Psoas muscle (tissue), 8 donors: ENCODE results near the gene RBMS2. TPM values are rescaled to one million over a fixed set of nuclear protein-coding genes. Genes with fewer than 3 reads are reported as not detected.

Experiments
- ATAC-seq, 4 donors: fragments of 200-7000 bp; cut with Tn5 transposase; one replicate each; pipeline ENCODE4 v1.9.1; 2020; ENCODE audit warnings: moderate library complexity in 3 of 4, mild to moderate bottlenecking in 2 of 4
- DNase-seq, 2 donors: peaks; one replicate each; pipeline ENCODE4 v3.0.0-alpha.2; 2020
- H3K27ac ChIP-seq: fragments of 200-600 bp; one replicate; pipeline ENCODE4 v1.8.0; 2022
- H3K27me3 ChIP-seq, 3 donors: fragments of 200-600 bp in 1 of 3; one replicate each; pipeline versions ENCODE4 v1.6.1 to v1.8.0; 2013 to 2022; ENCODE audit warnings: low read length in 2 of 3, mild to moderate bottlenecking in 2 of 3, moderate library complexity in 1 of 3; ENCODE audit not compliant: insufficient read depth in 3 of 3
- H3K36me3 ChIP-seq, 2 donors: fragments of 200-600 bp in 1 of 2; one replicate each; pipeline versions ENCODE4 v1.6.1 to v1.8.0; 2013 to 2022; ENCODE audit warnings: low read depth in 1 of 2, mild to moderate bottlenecking in 1 of 2, moderate library complexity in 1 of 2; ENCODE audit not compliant: insufficient read depth in 1 of 2
- H3K4me1 ChIP-seq: fragments of 200-600 bp; one replicate; pipeline ENCODE4 v1.8.0; 2022
- H3K4me3 ChIP-seq: fragments of 200-600 bp; one replicate; pipeline ENCODE4 v1.8.0; 2022; ENCODE audit warnings: mild to moderate bottlenecking
- H3K9me3 ChIP-seq: fragments of 200-600 bp; one replicate; pipeline ENCODE4 v1.8.0; 2022
- CTCF ChIP-seq: fragments of 200-600 bp; IDR thresholded peaks from one replicate; pipeline ENCODE4 v1.8.0; 2022; ENCODE audit warnings: antibody characterized with exemption
- WGBS, 3 donors: extraction: QIAGEN DNeasy Blood & Tissue Kit; methylation state at CpG; one replicate each; pipeline versions ENCODE4 v1.1.6 to v1.1.7; 2013; 5-methylcytosine and 5-hydroxymethylcytosine counted together
- intact Hi-C, 2 donors: fragments of 100-400 bp; cut with DNase I; formaldehyde crosslinking; loops; one replicate each; pipeline versions ENCODE4 v1.11.0 to v1.14.2; 2022
- polyA plus RNA-seq, 3 donors: library from polyadenylated mRNA; stranded (reverse); fragments of 200-250 nt; gene quantifications; one replicate each; pipeline ENCODE4 v1.2.3, GENCODE V29; 2013
- total RNA-seq, 4 donors: library from RNA; stranded (reverse); fragmentation: NEBNext Ultra II Directional in 2 of 4; extraction: Animal tissue kit (Norgen Biotek cat#: 25700) in 2 of 4; gene quantifications; one replicate each; pipeline versions ENCODE4 v1.2.1 to v1.2.4, GENCODE V29; 2021 to 2023
- donor health status: healthy with polysubstance abuse.
- donor health status: DM: no; HTN: no; CAD: no; lungs with moderate emphysema.
- donor health status: Bipolar disorder and iron deficiency.
- donor health status: healthy.
- donor health status: DM: yes; HTN: yes; CAD: no.
- donor health status: DM: no; HTN: no; CAD: no.
- donor health status: DM: no; HTN: no; CAD: no.
- donor health status: DM: yes; HTN: yes; CAD: no.

RBMS2 gene
- total and polyA plus RNA-seq, 7 donors, result 3.0 to 20.5 (median 11.8) TPM

- Histone ChIP-seq H3K27ac (no peak overlapping the region), H3K36me3 (no peaks in the 10 kb centered on the region), H3K4me3 (no peak overlapping the region), H3K9me3 (no peaks in the 10 kb centered on the region), H3K27me3 (no peaks in the 10 kb centered on the region), H3K4me1 (no peaks in the 10 kb centered on the region)
- intact Hi-C loops, result no loop called here
- ATAC-seq (no peak), DNase-seq (no peak)
- TF ChIP-seq CTCF, result no peak
These were observed 15.9 kb downstream of the RBMS2 start for GRCh38 chr12:56537546-56537945.

GRCh38 chr12:56541631-56542030, 20.0 kb downstream of the RBMS2 start:
- H3K36me3 ChIP-seq, result no peaks in the 10 kb centered on the region
- no peaks in the 10 kb centered on the region for H3K27me3 ChIP-seq
- H3K4me1 ChIP-seq, result no peaks in the 10 kb centered on the region
- H3K27ac ChIP-seq, result no peak overlapping the region
- ATAC-seq (no peak), DNase-seq (no peak)
- no peak for TF ChIP-seq CTCF
- H3K4me3 ChIP-seq, result no peak overlapping the region
- 27 to 34% (median 29%) methylated on average over 2 of the region's 2 CpGs for WGBS, 3 donors
- intact Hi-C loops, result no loop called here
- H3K9me3 ChIP-seq, result no peaks in the 10 kb centered on the region

- no peaks in the 10 kb centered on the region for H3K9me3 ChIP-seq
- H3K4me1 ChIP-seq, result no peaks in the 10 kb centered on the region
- intact Hi-C loops, result no loop called here
- H3K36me3 ChIP-seq, result no peaks in the 10 kb centered on the region
- ATAC-seq, result no peak
- no peak overlapping the region for H3K27ac ChIP-seq
- no peak for DNase-seq
- TF ChIP-seq CTCF, result no peak
- no peaks in the 10 kb centered on the region for H3K27me3 ChIP-seq
- WGBS, 3 donors, result 90 to 93% (median 93%) methylated on average over 4 of the region's 4 CpGs
- H3K4me3 ChIP-seq, result no peak overlapping the region
These were observed 20.5 kb downstream of the RBMS2 start for GRCh38 chr12:56542164-56542563.

- H3K4me1 ChIP-seq, result no peaks in the 10 kb centered on the region
- DNase-seq (no peak), ATAC-seq (no peak)
- no peaks in the 10 kb centered on the region for H3K9me3 ChIP-seq
- intact Hi-C loops, result no loop called here
- no peaks in the 10 kb centered on the region for H3K36me3 ChIP-seq
- H3K27ac ChIP-seq, result no peak overlapping the region
- H3K27me3 ChIP-seq, result no peaks in the 10 kb centered on the region
- 96 to 98% (median 98%) methylated on average over 3 of the region's 3 CpGs for WGBS, 3 donors
- TF ChIP-seq CTCF, result no peak
- no peak overlapping the region for H3K4me3 ChIP-seq
These were observed 23.5 kb downstream of the RBMS2 start for GRCh38 chr12:56545023-56545604.

- intact Hi-C loops, result no loop called here
- H3K4me3 ChIP-seq, result no peak overlapping the region
- H3K36me3 ChIP-seq, result no peaks in the 10 kb centered on the region
- no peak for DNase-seq
- no peaks in the 10 kb centered on the region for H3K9me3 ChIP-seq
- 70 to 90% (median 83%) methylated on average over 5 of the region's 5 CpGs for WGBS, 3 donors
- no peaks in the 10 kb centered on the region for H3K4me1 ChIP-seq
- no peaks in the 10 kb centered on the region for H3K27me3 ChIP-seq
- no peak overlapping the region for H3K27ac ChIP-seq
- TF ChIP-seq CTCF, result no peak
- ATAC-seq, result no peak
These were observed 25.1 kb downstream of the RBMS2 start for GRCh38 chr12:56546680-56547079.
